ENCODE measurements around the gene ALKBH3. TPM values are rescaled to one million over a fixed set of nuclear protein-coding genes. Genes with fewer than 3 reads are reported as not detected.

ALKBH3 gene
- polyA plus RNA-seq, 1 experiment, result 36.5 TPM

DNA sequence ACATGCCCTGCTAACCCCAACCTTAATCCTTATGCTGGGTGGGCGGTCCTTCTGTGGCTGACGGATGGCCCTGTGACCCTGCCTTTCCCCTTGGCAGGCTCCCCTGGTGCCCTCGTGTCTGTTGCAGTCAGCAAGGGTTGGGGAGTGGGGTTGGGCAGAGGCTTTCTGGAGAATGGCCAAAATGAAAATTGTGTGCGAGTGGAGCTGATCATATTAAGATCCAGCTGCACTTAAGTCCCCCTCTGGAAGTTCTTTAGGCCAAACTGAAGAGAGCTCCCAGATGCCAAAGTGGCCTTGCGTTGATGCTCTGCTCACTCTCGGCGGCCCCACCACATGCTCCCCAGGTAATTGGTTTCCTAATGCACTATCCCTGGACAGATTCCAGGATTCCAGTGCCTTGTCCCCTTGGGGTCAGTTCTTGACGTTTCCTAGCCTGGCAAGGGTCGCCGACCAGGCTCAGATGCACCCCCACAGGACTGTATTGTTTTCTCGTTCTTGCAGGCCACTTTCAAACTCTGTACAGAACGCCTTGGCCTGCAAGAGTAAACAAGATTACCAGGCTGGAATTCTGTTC is 45.4 kb downstream of the ALKBH3 start:
- ChIA-PET POLR2A (interaction anchor here (0.8 kb wide), 1 partner anchor 16 kb away, joined by 4 read pairs; the partner anchor contains the start of gene C11orf96), CTCF (interaction anchor here (1.5 kb wide), 1 partner anchor 100 kb away, joined by 3 read pairs; no protein-coding TSS in a partner anchor)
- no peaks in the 10 kb centered on the region for H3K9me3 ChIP-seq (ENCODE audit: control insufficient read depth, insufficient read depth, low read length)
- no peaks in the 10 kb centered on the region for H3K27me3 ChIP-seq (ENCODE audit: control insufficient read depth, insufficient read depth, low read length)
- TF ChIP-seq, protein P1, sequence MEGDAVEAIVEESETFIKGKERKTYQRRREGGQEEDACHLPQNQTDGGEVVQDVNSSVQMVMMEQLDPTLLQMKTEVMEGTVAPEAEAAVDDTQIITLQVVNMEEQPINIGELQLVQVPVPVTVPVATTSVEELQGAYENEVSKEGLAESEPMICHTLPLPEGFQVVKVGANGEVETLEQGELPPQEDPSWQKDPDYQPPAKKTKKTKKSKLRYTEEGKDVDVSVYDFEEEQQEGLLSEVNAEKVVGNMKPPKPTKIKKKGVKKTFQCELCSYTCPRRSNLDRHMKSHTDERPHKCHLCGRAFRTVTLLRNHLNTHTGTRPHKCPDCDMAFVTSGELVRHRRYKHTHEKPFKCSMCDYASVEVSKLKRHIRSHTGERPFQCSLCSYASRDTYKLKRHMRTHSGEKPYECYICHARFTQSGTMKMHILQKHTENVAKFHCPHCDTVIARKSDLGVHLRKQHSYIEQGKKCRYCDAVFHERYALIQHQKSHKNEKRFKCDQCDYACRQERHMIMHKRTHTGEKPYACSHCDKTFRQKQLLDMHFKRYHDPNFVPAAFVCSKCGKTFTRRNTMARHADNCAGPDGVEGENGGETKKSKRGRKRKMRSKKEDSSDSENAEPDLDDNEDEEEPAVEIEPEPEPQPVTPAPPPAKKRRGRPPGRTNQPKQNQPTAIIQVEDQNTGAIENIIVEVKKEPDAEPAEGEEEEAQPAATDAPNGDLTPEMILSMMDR (IDR thresholded peaks at IDR 0.05; ENCODE audit: low read depth, low read length), result no peak
- no peak overlapping the region for H3K4me3 ChIP-seq (ENCODE audit: low read depth, low read length)
- DNase-seq (ENCODE audit: low read depth, low spot score), result no peak
- no peak overlapping the region for H3K27ac ChIP-seq (ENCODE audit: low read depth, low read length)

DNA sequence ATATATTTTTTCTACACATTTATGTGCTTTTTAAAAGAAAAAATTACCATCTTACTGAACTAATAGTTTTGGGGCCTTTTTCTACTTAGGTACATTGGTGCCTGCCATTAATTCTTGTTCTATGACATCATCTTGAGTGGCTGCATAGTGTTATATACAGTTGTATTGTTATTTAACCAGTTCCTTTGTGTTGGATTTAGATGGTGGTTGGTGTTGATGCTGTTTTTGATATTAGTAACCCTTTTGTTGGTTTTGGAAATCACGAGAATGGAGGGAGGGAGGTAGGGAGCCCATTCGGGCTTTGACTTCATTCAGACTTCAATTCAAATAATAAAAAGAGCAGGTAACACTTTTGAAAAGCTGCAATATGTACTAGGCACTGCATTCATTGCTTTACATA is 46.4 kb downstream of the ALKBH3 start:
- TF ChIP-seq, protein P1 (IDR thresholded peaks at IDR 0.05; ENCODE audit: low read depth, low read length), result no peak
- DNase-seq (ENCODE audit: low read depth, low spot score), result no peak
- H3K27ac ChIP-seq (ENCODE audit: low read depth, low read length), result no peak overlapping the region
- POLR2A ChIA-PET, result no interaction called here
- H3K27me3 ChIP-seq (ENCODE audit: control insufficient read depth, insufficient read depth, low read length), result no peaks in the 10 kb centered on the region
- H3K4me3 ChIP-seq (ENCODE audit: low read depth, low read length), result no peak overlapping the region
- H3K9me3 ChIP-seq (ENCODE audit: control insufficient read depth, insufficient read depth, low read length), result no peaks in the 10 kb centered on the region
- CTCF ChIA-PET, result interaction anchor here (1.4 to 1.9 kb wide), 4 partner anchors 11 to 102 kb away, joined by 3 to 6 read pairs (median 4); no protein-coding TSS in a partner anchor

DNA sequence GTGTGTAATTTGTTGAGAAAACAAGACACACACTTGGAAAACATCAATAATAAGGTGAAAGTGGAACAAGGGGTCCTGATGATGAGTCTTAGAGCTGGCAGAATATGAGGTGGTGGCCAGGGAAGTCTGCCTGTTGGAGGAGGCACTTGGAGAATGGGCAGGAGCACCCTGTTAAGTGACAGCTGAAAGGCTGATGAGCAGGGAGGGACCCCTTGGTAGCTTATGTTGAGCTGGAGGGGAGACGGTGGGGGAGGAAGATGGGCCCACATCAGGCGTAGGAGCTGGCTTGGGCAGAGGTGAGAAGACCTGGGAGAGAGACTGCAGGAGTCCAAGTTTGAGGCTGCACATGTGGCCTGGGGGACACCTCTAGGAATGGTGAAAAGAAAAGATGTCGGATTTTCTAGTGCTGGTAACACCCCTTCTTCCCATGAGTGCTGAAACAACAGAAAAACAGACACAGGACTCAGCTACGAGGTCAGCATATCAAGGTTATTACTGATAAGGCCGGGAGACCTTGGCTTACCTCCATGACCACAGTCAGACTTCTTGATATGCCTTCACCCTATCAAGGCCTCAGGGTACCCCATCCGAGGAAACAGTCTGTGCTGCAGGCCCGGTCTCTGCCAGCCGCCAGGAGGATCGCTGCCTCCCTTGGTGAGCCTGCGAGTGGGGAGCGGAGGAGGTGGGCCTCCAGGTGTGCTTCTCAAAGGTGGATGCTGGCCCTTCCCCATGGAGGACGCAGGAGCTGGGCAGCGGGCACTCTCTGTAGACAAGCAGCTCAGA is 47.5 kb downstream of the ALKBH3 start:
- Histone ChIP-seq H3K4me3 (ENCODE audit: low read depth, low read length) (no peak overlapping the region), H3K27ac (ENCODE audit: low read depth, low read length) (no peak overlapping the region), H3K27me3 (ENCODE audit: control insufficient read depth, insufficient read depth, low read length) (no peaks in the 10 kb centered on the region), H3K9me3 (ENCODE audit: control insufficient read depth, insufficient read depth, low read length) (no peaks in the 10 kb centered on the region)
- DNase-seq (ENCODE audit: low read depth, low spot score), result no peak
- ChIA-PET CTCF (interaction anchor here (1.4 to 1.9 kb wide), 4 partner anchors 10 to 38 kb away, joined by 3 to 6 read pairs (median 4); no protein-coding TSS in a partner anchor), POLR2A (interaction anchor here (0.5 to 1.6 kb wide), 2 partner anchors 14 to 159 kb away, joined by 3 read pairs; partner anchors contain the start of gene C11orf96)
- TF ChIP-seq, protein P1 (IDR thresholded peaks at IDR 0.05; ENCODE audit: low read depth, low read length), result no peak

DNA sequence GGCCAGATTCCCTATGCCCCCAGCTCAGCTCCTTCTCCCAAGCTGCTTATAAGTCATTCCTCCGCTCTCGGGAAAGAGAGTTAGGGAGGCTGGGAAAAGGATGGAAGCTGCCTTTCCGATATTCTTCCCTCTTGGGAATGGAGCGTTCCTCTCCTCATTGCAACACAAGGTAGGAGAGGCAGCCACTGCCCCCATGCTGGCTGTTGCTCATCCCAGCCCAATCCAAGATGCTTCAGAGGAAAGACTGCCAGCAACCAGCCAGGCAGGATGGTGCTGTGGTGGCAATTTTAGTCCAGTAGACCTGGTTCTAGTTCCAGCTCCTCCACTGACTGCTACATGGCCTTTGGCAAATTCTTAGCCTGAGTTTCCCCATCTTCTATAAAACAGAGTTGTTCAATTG is 48.1 kb downstream of the ALKBH3 start:
- ChIA-PET POLR2A (interaction anchor here (0.6 to 1.6 kb wide), 2 partner anchors 13 to 331 kb away, joined by 3 read pairs; partner anchors contain the start of gene C11orf96), CTCF (interaction anchor here (1.5 to 1.9 kb wide), 3 partner anchors 13 to 39 kb away, joined by 3 to 6 read pairs (median 4); no protein-coding TSS in a partner anchor)
- DNase-seq (ENCODE audit: low read depth, low spot score), result no peak
- H3K27ac ChIP-seq (ENCODE audit: low read depth, low read length), result no peak overlapping the region
- H3K9me3 ChIP-seq (ENCODE audit: control insufficient read depth, insufficient read depth, low read length), result no peaks in the 10 kb centered on the region
- H3K4me3 ChIP-seq (ENCODE audit: low read depth, low read length), result no peak overlapping the region
- TF ChIP-seq, protein P1 (IDR thresholded peaks at IDR 0.05; ENCODE audit: low read depth, low read length), result no peak
- no peaks in the 10 kb centered on the region for H3K27me3 ChIP-seq (ENCODE audit: control insufficient read depth, insufficient read depth, low read length)

Measured in AG04450 (cell line).